Epithelial cell of proximal tubule (primary cell): ENCODE measurements around the gene GHDC. TPM values are rescaled to one million over a fixed set of nuclear protein-coding genes. Genes with fewer than 3 reads are reported as not detected.

Experiments
- DNase-seq: peaks from one replicate; pipeline ENCODE4 v3.0.0-alpha.2; 2011; ENCODE audit warnings: low read depth
- H3K4me3 ChIP-seq: 2 replicates; pipeline ENCODE4 v1.5.1; 2011; ENCODE audit warnings: low read depth, mild to moderate bottlenecking, low read length
- total RNA-seq: library from RNA; depleted of rRNA; stranded (reverse); fragments of >200 nt; gene quantifications from 2 replicates; pipeline ENCODE4 v1.2.3, GENCODE V29; 2015
- TF ChIP-seq, protein P1 (sequence below): conservative IDR thresholded peaks from 2 replicates; pipeline ENCODE4 v1.5.1; 2012; ENCODE audit warnings: low read depth, mild to moderate bottlenecking, low read length

Gene GHDC
- total RNA-seq, 1 donor from 2014 or later: 17.4 TPM

DNA sequence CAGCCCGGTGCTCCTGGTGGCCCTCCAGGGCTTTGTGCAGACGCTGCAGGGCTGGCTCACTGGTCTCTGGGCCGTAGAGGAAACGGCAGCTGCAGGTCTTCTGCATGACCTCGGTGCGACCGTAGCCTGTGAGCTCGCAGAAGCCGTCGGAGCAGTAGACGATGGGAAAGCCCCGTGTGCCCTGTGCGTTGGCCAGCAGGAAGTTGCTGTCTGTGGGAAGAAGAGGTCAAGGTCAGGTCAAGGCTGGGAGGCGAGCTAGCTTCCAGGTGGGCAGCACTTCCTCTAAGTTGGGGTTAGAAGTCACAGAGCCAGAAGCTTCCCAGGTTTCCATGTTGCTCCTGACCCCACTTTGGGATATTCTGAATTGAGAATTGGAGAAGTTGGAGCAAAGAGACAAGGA lies 15.5 kb downstream of the GHDC start:
- no peak overlapping the region for H3K4me3 ChIP-seq
- DNase-seq: no peak
- TF ChIP-seq, protein P1, sequence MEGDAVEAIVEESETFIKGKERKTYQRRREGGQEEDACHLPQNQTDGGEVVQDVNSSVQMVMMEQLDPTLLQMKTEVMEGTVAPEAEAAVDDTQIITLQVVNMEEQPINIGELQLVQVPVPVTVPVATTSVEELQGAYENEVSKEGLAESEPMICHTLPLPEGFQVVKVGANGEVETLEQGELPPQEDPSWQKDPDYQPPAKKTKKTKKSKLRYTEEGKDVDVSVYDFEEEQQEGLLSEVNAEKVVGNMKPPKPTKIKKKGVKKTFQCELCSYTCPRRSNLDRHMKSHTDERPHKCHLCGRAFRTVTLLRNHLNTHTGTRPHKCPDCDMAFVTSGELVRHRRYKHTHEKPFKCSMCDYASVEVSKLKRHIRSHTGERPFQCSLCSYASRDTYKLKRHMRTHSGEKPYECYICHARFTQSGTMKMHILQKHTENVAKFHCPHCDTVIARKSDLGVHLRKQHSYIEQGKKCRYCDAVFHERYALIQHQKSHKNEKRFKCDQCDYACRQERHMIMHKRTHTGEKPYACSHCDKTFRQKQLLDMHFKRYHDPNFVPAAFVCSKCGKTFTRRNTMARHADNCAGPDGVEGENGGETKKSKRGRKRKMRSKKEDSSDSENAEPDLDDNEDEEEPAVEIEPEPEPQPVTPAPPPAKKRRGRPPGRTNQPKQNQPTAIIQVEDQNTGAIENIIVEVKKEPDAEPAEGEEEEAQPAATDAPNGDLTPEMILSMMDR: no peak

- DNase-seq: no peak
- TF ChIP-seq, protein P1: no peak
- no peak overlapping the region for H3K4me3 ChIP-seq
Measured at GRCh38 chr17:42177684-42178083, 16.6 kb downstream of the GHDC start.

- no peak overlapping the region for H3K4me3 ChIP-seq
- TF ChIP-seq, protein P1: no peak
- DNase-seq: no peak
Measured at GRCh38 chr17:42174126-42174783, 20.0 kb downstream of the GHDC start.

- TF ChIP-seq, protein P1: no peak
- DNase-seq: no peak
- H3K4me3 ChIP-seq: no peak overlapping the region
Measured at GRCh38 chr17:42171831-42172230, 22.5 kb downstream of the GHDC start.

- TF ChIP-seq, protein P1: no peak
- H3K4me3 ChIP-seq: no peak overlapping the region
- no peak for DNase-seq
Measured at GRCh38 chr17:42169351-42169750, 24.9 kb downstream of the GHDC start.

DNA sequence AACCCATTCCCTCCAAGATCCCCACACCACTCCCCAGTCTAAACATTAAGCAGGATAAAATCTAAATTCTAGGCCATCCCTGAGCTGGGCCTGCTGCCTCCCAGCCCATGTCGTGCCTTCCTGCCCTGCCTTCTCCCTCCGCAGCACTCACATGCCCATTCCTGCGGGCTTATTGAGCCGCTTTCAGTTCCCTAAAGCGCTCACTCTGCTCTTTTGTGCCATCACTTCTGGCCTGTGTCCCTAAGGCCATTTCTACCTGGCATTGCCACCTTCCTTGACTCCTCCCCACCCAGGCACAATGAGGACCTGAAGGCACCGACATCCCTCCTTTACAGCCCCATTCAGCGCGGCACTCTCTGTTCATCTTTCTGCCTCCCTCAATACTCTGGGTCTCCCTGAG lies 26.5 kb downstream of the GHDC start:
- no peak overlapping the region for H3K4me3 ChIP-seq
- TF ChIP-seq, protein P1: no peak
- DNase-seq: no peak

DNA sequence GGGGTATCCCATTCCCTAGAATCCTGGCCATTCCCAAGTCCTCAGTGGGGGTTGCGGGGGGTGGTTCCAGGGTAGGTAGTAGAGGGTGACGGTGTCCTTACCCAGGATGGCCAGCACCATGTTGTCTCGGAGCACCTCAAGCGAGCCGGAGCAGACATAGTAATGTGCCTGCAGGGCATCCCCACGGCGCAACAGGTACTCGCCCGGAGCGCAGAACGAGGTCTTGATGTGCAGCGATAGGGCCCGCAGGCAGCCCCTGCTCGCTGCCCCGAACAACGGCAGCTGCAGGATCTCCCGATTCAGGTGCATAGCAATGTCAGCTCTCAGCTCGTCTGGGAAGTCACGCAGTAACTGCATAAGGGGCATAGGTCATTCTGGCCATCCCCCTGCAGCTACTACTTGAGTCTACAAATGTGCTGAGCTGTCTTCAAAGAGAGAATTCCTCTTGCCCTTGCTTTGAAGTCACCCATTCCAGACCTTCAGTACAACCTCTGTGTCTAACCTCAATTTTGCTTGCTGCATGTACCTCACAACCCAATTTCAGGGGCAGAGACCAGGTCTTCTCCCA lies 28.0 kb downstream of the GHDC start:
- H3K4me3 ChIP-seq: no peak overlapping the region
- TF ChIP-seq, protein P1: no peak
- no peak for DNase-seq
